HepG2 (cell line): ENCODE measurements around the gene SPHK2. TPM values are rescaled to one million over a fixed set of nuclear protein-coding genes. Genes with fewer than 3 reads are reported as not detected.
A peak's percentile ranks its signal among the peaks of the same experiment; 100 is the strongest.

Source experiments
- CREB1 ChIP-seq, 2 experiments: fragments of 450-650 bp in 1 of 2; IDR thresholded peaks; 2 replicates each; pipeline ENCODE4 v1.6.1; 2016 to 2017; ENCODE audit warnings: control low read depth in 1 of 2, mild to moderate bottlenecking in 1 of 2, missing compliant biosample characterization in 1 of 2, missing genetic modification characterization in 1 of 2
- PREB ChIP-seq: sonication (generic); formaldehyde crosslinking; IDR thresholded peaks from 2 replicates; pipeline ENCODE4 v1.4.0; 2020; ENCODE audit warnings: missing genetic modification reagents
- PRPF4 ChIP-seq: fragments of 200-400 bp; formaldehyde crosslinking; IDR thresholded peaks from 2 replicates; pipeline ENCODE4 v1.6.1; 2016; ENCODE audit warnings: low read length, low read depth; ENCODE audit not compliant: poor library complexity, severe bottlenecking
- PTBP1 ChIP-seq: fragments of 200-400 bp; formaldehyde crosslinking; IDR thresholded peaks from 2 replicates; pipeline ENCODE4 v1.6.1; 2018; ENCODE audit warnings: low read length, low read depth; ENCODE audit not compliant: poor library complexity, severe bottlenecking
- REST ChIP-seq, 2 experiments: IDR thresholded peaks; 2 replicates each; pipeline ENCODE4 v1.6.1; 2011 to 2012; ENCODE audit warnings: low read length in 2 of 2, borderline replicate concordance in 1 of 2, low read depth in 1 of 2, mild to moderate bottlenecking in 1 of 2, moderate library complexity in 1 of 2
- RNF219 ChIP-seq: sonication (generic); formaldehyde crosslinking; IDR thresholded peaks from 2 replicates; pipeline ENCODE4 v1.5.0; 2020; ENCODE audit warnings: mild to moderate bottlenecking, missing genetic modification reagents
- TOPORS ChIP-seq: sonication (generic); formaldehyde crosslinking; IDR thresholded peaks from 2 replicates; pipeline ENCODE4 v1.8.0; 2023; ENCODE audit warnings: mild to moderate bottlenecking, missing genetic modification reagents
- ZHX2 ChIP-seq, 2 experiments: sonication (generic) in 1 of 2; formaldehyde crosslinking in 1 of 2; IDR thresholded peaks; 2 replicates each; pipeline versions ENCODE4 v1.6.1 to v1.9.0; 2014 to 2022; ENCODE audit warnings: antibody characterized with exemption in 1 of 2, borderline replicate concordance in 1 of 2, inconsistent platforms in 1 of 2, low read depth in 1 of 2, missing genetic modification reagents in 1 of 2
- ZNF18 ChIP-seq: sonication (generic); formaldehyde crosslinking; IDR thresholded peaks from 2 replicates; pipeline ENCODE4 v1.8.0; 2022; ENCODE audit warnings: mild to moderate bottlenecking, missing genetic modification reagents; ENCODE audit not compliant: insufficient replicate concordance
- ZNF552 ChIP-seq: sonication (generic); formaldehyde crosslinking; IDR thresholded peaks from 2 replicates; pipeline ENCODE4 v1.9.0; 2022; ENCODE audit warnings: missing genetic modification reagents, mild to moderate bottlenecking, borderline replicate concordance
- polyA plus RNA-seq, 8 experiments: library from polyadenylated mRNA; depleted of rRNA in 3 of 8; stranded (reverse) in 7 of 8; unstranded in 1 of 8; fragments of >200 nt; fragmentation: Illumina TruSeq in 4 of 8; extraction: Trizol in 4 of 8; gene quantifications; 2 replicates each; pipeline versions ENCODE4 v1.2.1 to v1.2.3, GENCODE V29; 2011 to 2016; ENCODE audit warnings: low read depth in 4 of 8, missing spikeins in 1 of 8, mixed read lengths in 1 of 8; ENCODE audit not compliant: insufficient read depth in 1 of 8
- total RNA-seq, 5 experiments: library from RNA; depleted of rRNA; stranded (reverse); fragments of >200 nt; fragmentation: Illumina TruSeq; extraction: Trizol; gene quantifications; 2 replicates each; pipeline ENCODE4 v1.2.3, GENCODE V29; 2016; ENCODE audit warnings: low read depth in 1 of 5

The SPHK2 gene
- total and polyA plus RNA-seq, 2 of the 13 experiments (the other 11 are each of a cell fraction or from before 2014, with no cell fraction given), result 2.9 to 14.4 TPM

- peak; percentile 88 for TF ChIP-seq ZHX2 (IDR thresholded peaks at IDR 0.05; ENCODE audit: low read depth)
- no peak for TF ChIP-seq ZHX2 (CRISPR knock-in tag; IDR thresholded peaks at IDR 0.05; ENCODE audit: borderline replicate concordance)
- no peak for TF ChIP-seq PREB (CRISPR knock-in tag)
- TF ChIP-seq ZNF18, result peak; percentile 87
- peak; percentile 100 for TF ChIP-seq CREB1 (IDR thresholded peaks at IDR 0.05)
- peak; percentile 100 for TF ChIP-seq CREB1 (CRISPR knock-in tag; IDR thresholded peaks at IDR 0.05)
- TF ChIP-seq PRPF4, result no peak
- peak; percentile 34; the same call in 1 of the 2 replicates for TF ChIP-seq TOPORS (CRISPR knock-in tag)
- peak in 1 of 2 experiments; percentile 74; a peak in 2 of 4 replicates for TF ChIP-seq REST (IDR thresholded peaks at IDR 0.05; ENCODE audit: borderline replicate concordance in 1 of 2, low read depth in 1 of 2, low read length in 2 of 2)
- no peak for TF ChIP-seq RNF219 (CRISPR knock-in tag)
- TF ChIP-seq PTBP1, result no peak
- 0 out of 2 replicates have a peak, but pooled peaks have one; percentile 76 for TF ChIP-seq ZNF552
These were observed at the start of gene SPHK2, which contains the start of gene RPL18 (continued) for GRCh38 chr19:48618916-48619691.
